ENCODE measurements around the gene NEU2. TPM values are rescaled to one million over a fixed set of nuclear protein-coding genes. Genes with fewer than 3 reads are reported as not detected.
"Not testable (repeated sequence)": the region's sequence is repeated elsewhere in the genome, so short reads cannot be mapped to it uniquely, and the experiment has no call there.

The NEU2 gene
- total and polyA plus RNA-seq, 2 experiments from 2014 or later: not detected

GRCh38 chr2:233063976-233064411, 31.5 kb downstream of the NEU2 start:
- Histone ChIP-seq H3K79me2 (no peaks in the 10 kb centered on the region), H3K27me3 (no peaks in the 10 kb centered on the region), H3K9me2 (replicated peaks; ENCODE audit: insufficient read depth) (no peaks in the 10 kb centered on the region), H3K4me2 (no peak overlapping the region), H4K20me1 (ENCODE audit: insufficient read depth, poor library complexity, severe bottlenecking) (no peaks in the 10 kb centered on the region), H3K4me3 (no peak overlapping the region), H2AFZ (no peak overlapping the region), H3K4me1 (ENCODE audit: insufficient read depth) (no peaks in the 10 kb centered on the region), H3K36me3 (replicated peaks; ENCODE audit: insufficient read depth, low read depth) (no peaks in the 10 kb centered on the region), H3K9me3 (ENCODE audit: low read depth) (no peaks in the 10 kb centered on the region), H3K27ac (no peak overlapping the region)
- no peak for DNase-seq (ENCODE audit: low spot score)
- TF ChIP-seq EZH2phosphoT487 (IDR thresholded peaks at IDR 0.05; ENCODE audit: low read depth, severe bottlenecking, unreplicated experiment) (no peak), EZH2 (IDR thresholded peaks at IDR 0.05; ENCODE audit: borderline replicate concordance) (no peak)
- TF ChIP-seq, protein P1, sequence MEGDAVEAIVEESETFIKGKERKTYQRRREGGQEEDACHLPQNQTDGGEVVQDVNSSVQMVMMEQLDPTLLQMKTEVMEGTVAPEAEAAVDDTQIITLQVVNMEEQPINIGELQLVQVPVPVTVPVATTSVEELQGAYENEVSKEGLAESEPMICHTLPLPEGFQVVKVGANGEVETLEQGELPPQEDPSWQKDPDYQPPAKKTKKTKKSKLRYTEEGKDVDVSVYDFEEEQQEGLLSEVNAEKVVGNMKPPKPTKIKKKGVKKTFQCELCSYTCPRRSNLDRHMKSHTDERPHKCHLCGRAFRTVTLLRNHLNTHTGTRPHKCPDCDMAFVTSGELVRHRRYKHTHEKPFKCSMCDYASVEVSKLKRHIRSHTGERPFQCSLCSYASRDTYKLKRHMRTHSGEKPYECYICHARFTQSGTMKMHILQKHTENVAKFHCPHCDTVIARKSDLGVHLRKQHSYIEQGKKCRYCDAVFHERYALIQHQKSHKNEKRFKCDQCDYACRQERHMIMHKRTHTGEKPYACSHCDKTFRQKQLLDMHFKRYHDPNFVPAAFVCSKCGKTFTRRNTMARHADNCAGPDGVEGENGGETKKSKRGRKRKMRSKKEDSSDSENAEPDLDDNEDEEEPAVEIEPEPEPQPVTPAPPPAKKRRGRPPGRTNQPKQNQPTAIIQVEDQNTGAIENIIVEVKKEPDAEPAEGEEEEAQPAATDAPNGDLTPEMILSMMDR (IDR thresholded peaks at IDR 0.05; ENCODE audit: poor library complexity): no peak
- 91% methylated on average over 9 of the region's 9 CpGs for WGBS (ENCODE audit: low lambda C conversion rate, missing lambda C conversion rate)

GRCh38 chr2:233064530-233065199, 32.2 kb downstream of the NEU2 start:
- TF ChIP-seq EZH2phosphoT487 (IDR thresholded peaks at IDR 0.05; ENCODE audit: low read depth, severe bottlenecking, unreplicated experiment) (no peak), EZH2 (IDR thresholded peaks at IDR 0.05; ENCODE audit: borderline replicate concordance) (no peak)
- TF ChIP-seq, protein P1 (IDR thresholded peaks at IDR 0.05; ENCODE audit: poor library complexity): no peak
- H3K36me3 ChIP-seq (replicated peaks; ENCODE audit: insufficient read depth, low read depth): no peaks in the 10 kb centered on the region
- H2AFZ ChIP-seq: no peak overlapping the region
- no peaks in the 10 kb centered on the region for H3K9me2 ChIP-seq (replicated peaks; ENCODE audit: insufficient read depth)
- H3K27ac ChIP-seq: no peak overlapping the region
- 86% methylated on average over 16 of the region's 16 CpGs for WGBS (ENCODE audit: low lambda C conversion rate, missing lambda C conversion rate)
- no peaks in the 10 kb centered on the region for H3K79me2 ChIP-seq
- no peak overlapping the region for H3K4me3 ChIP-seq
- no peak overlapping the region for H3K4me2 ChIP-seq
- DNase-seq (ENCODE audit: low spot score): no peak
- H3K4me1 ChIP-seq (ENCODE audit: insufficient read depth): no peaks in the 10 kb centered on the region
- no peaks in the 10 kb centered on the region for H3K27me3 ChIP-seq
- no peaks in the 10 kb centered on the region for H3K9me3 ChIP-seq (ENCODE audit: low read depth)
- H4K20me1 ChIP-seq (ENCODE audit: insufficient read depth, poor library complexity, severe bottlenecking): no peaks in the 10 kb centered on the region

DNA sequence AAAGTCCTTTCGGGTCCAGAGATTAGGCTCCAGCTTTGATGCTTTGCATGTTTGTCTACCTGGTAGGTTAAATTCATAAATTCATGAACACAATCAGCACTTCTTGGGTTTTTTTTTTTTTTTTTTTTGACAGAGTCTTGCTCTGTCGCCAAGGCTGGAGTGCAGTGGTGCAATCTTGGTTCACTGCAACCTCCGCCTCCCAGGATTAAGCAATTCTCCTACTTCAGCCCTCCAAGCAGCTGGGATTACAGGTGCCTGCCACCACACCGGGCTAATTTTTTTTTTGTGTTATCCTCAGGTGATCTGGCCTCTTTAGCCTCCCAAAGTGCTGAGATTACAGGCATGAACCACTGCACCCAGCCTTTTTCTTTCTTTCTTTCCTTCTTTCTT, 32.7 kb downstream of the NEU2 start:
- not testable (repeated sequence) for H2AFZ ChIP-seq; H4K20me1 ChIP-seq (ENCODE audit: insufficient read depth, poor library complexity, severe bottlenecking); H3K27me3 ChIP-seq; H3K79me2 ChIP-seq; H3K9me2 ChIP-seq (replicated peaks; ENCODE audit: insufficient read depth); H3K4me2 ChIP-seq; H3K9me3 ChIP-seq (ENCODE audit: low read depth); H3K27ac ChIP-seq; H3K4me1 ChIP-seq (ENCODE audit: insufficient read depth); H3K4me3 ChIP-seq; H3K36me3 ChIP-seq (replicated peaks; ENCODE audit: insufficient read depth, low read depth); DNase-seq (ENCODE audit: low spot score)
- WGBS (ENCODE audit: low lambda C conversion rate, missing lambda C conversion rate): 97% methylated on average over 4 of the region's 4 CpGs

- no peak for DNase-seq (ENCODE audit: low spot score)
- TF ChIP-seq EZH2phosphoT487 (IDR thresholded peaks at IDR 0.05; ENCODE audit: low read depth, severe bottlenecking, unreplicated experiment) (no peak), EZH2 (IDR thresholded peaks at IDR 0.05; ENCODE audit: borderline replicate concordance) (no peak)
- TF ChIP-seq, protein P1 (IDR thresholded peaks at IDR 0.05; ENCODE audit: poor library complexity): no peak
- Histone ChIP-seq H4K20me1 (ENCODE audit: insufficient read depth, poor library complexity, severe bottlenecking) (no peaks in the 10 kb centered on the region), H2AFZ (no peak overlapping the region), H3K4me3 (no peak overlapping the region), H3K36me3 (replicated peaks; ENCODE audit: insufficient read depth, low read depth) (no peaks in the 10 kb centered on the region), H3K79me2 (no peaks in the 10 kb centered on the region), H3K27ac (no peak overlapping the region), H3K4me2 (no peak overlapping the region), H3K4me1 (ENCODE audit: insufficient read depth) (no peaks in the 10 kb centered on the region), H3K27me3 (no peaks in the 10 kb centered on the region), H3K9me3 (ENCODE audit: low read depth) (no peaks in the 10 kb centered on the region), H3K9me2 (replicated peaks; ENCODE audit: insufficient read depth) (no peaks in the 10 kb centered on the region)
- WGBS (ENCODE audit: low lambda C conversion rate, missing lambda C conversion rate): 96% methylated on average over 9 of the region's 9 CpGs
Observed at GRCh38 chr2:233065954-233066470, 33.5 kb downstream of the NEU2 start.

Measured in hepatocyte (in vitro differentiated cells).